Panc1 (cell line): ENCODE results near the gene TMEM242. TPM values are rescaled to one million over a fixed set of nuclear protein-coding genes. Genes with fewer than 3 reads are reported as not detected.

Experiments
- ATAC-seq: fragments of 200-7000 bp; cut with Tn5 transposase; 2 replicates; pipeline ENCODE4 v1.9.1; 2020; ENCODE audit warnings: mild to moderate bottlenecking, moderate library complexity
- BruUV-seq: library from RNA; stranded (reverse); fragments of 400-500 nt; replicated peaks from 2 replicates; lab custom pipeline; 2021; lab: Mats Ljungman, UMichigan
- CTCF ChIA-PET: fragments of 300-600 bp; sonication (Branson Sonifier 250); formaldehyde crosslinking; loops from one replicate; lab custom pipeline; 2022; ENCODE audit warnings: antibody characterized with exemption; lab: Charles Lee
- POLR2A ChIA-PET: fragments of 300-600 bp; sonication (Branson Sonifier 250); formaldehyde crosslinking; loops from one replicate; lab custom pipeline; 2022; ENCODE audit warnings: antibody characterized with exemption; lab: Charles Lee
- DNase-seq: peaks from one replicate; pipeline ENCODE4 v3.0.0-alpha.2; 2010; ENCODE audit warnings: low read depth, low spot score
- H3K27ac ChIP-seq: 2 replicates; pipeline ENCODE4 v1.5.1; 2011; ENCODE audit warnings: mild to moderate bottlenecking, low read length, inconsistent platforms
- H3K27me3 ChIP-seq: fragments of 200-500 bp; sonication (Bioruptor generic); 2 replicates; pipeline ENCODE4 v1.6.0; 2014; ENCODE audit warnings: low read length, inconsistent platforms; ENCODE audit not compliant: control insufficient read depth, insufficient read depth
- H3K36me3 ChIP-seq: fragments of 200-500 bp; sonication (Bioruptor generic); 2 replicates; pipeline ENCODE4 v1.5.1; 2014; ENCODE audit warnings: inconsistent platforms, mild to moderate bottlenecking, low read length, moderate library complexity; ENCODE audit not compliant: control insufficient read depth, insufficient read depth
- H3K4me1 ChIP-seq: 2 replicates; pipeline ENCODE4 v1.5.1; 2011; ENCODE audit warnings: inconsistent platforms, mild to moderate bottlenecking, low read length, moderate library complexity; ENCODE audit not compliant: control insufficient read depth, insufficient read depth
- H3K4me3 ChIP-seq, 2 experiments: 2 replicates each; pipeline ENCODE4 v1.5.1; 2011 to 2012; ENCODE audit warnings: low read depth in 2 of 2, low read length in 2 of 2, mild to moderate bottlenecking in 2 of 2, inconsistent platforms in 1 of 2, moderate library complexity in 1 of 2
- H3K9me3 ChIP-seq: fragments of 200-500 bp; sonication (Bioruptor generic); 2 replicates; pipeline ENCODE4 v1.5.1; 2014; ENCODE audit warnings: low read depth, mild to moderate bottlenecking, inconsistent platforms, low read length, moderate library complexity; ENCODE audit not compliant: control insufficient read depth, insufficient read depth
- CTCF ChIP-seq: fragments of 450-650 bp; IDR thresholded peaks from 2 replicates; pipeline ENCODE4 v1.5.1; 2017; ENCODE audit warnings: mild to moderate bottlenecking
- POLR2AphosphoS5 ChIP-seq: IDR thresholded peaks from 2 replicates; pipeline ENCODE4 v1.6.1; 2012; ENCODE audit warnings: mild to moderate bottlenecking, low read depth, low read length, moderate library complexity
- REST ChIP-seq, 2 experiments: IDR thresholded peaks; 2 replicates each; pipeline ENCODE4 v1.6.1; 2011 to 2012; ENCODE audit warnings: low read depth in 2 of 2, control low read depth in 1 of 2, low read length in 1 of 2, mild to moderate bottlenecking in 1 of 2, moderate library complexity in 1 of 2; ENCODE audit not compliant: insufficient read depth in 1 of 2
- SIN3A ChIP-seq: IDR thresholded peaks from 2 replicates; pipeline ENCODE4 v1.6.1; 2012; ENCODE audit warnings: low read depth, mild to moderate bottlenecking, low read length, moderate library complexity, borderline replicate concordance; ENCODE audit not compliant: insufficient read depth
- TCF7L2 ChIP-seq: IDR thresholded peaks from 2 replicates; pipeline ENCODE4 v1.6.1; 2011; ENCODE audit warnings: mild to moderate bottlenecking, low read depth, low read length, inconsistent platforms
- in situ Hi-C: cut with HindIII; loops from 2 replicates; pipeline ENCODE4 v1.10.0; 2016; ENCODE audit warnings: low sequenced_read_pairs, low pct_unique_long_range_greater_than_20kb
- intact Hi-C: fragments of 100-400 bp; cut with micrococcal nuclease; formaldehyde crosslinking; loops from one replicate; pipeline ENCODE4 v1.10.0; 2022; ENCODE audit not compliant: unreplicated experiment
- total RNA-seq: library from RNA; stranded (reverse); gene quantifications from one replicate; pipeline ENCODE4 v1.2.1, GENCODE V29; 2021; ENCODE audit not compliant: unreplicated experiment

The TMEM242 gene
- total RNA-seq, 1 experiment from 2014 or later, result 6.8 TPM

- ATAC-seq (no peak), DNase-seq (no peak)
- H3K27me3 ChIP-seq, result no peaks in the 10 kb centered on the region
- in situ Hi-C loops, result no loop called here
- H3K27ac ChIP-seq, result no peak overlapping the region
- BruUV-seq, result no TSS peak
- ChIA-PET CTCF (interaction anchor here (0.6 kb wide), 1 partner anchor 31 kb away, joined by 3 read pairs; no protein-coding TSS in a partner anchor), POLR2A (no interaction called here)
- no peak for TF ChIP-seq SIN3A
- no peak for TF ChIP-seq POLR2AphosphoS5
- TF ChIP-seq REST (IDR thresholded peaks at IDR 0.05; ENCODE audit: insufficient read depth in 1 of 2, low read depth in 2 of 2, low read length in 1 of 2), result no peak
- TF ChIP-seq TCF7L2, result no peak
- TF ChIP-seq CTCF, result no peak
- no peaks in the 10 kb centered on the region for H3K9me3 ChIP-seq
- peaks cover 5% of the 10 kb centered on the region for H3K4me1 ChIP-seq
- intact Hi-C loops, result no loop called here
- no peaks in the 10 kb centered on the region; the same call in 1 of the 2 replicates for H3K36me3 ChIP-seq
- no peak overlapping the region for H3K4me3 ChIP-seq
These were observed 47.2 kb downstream of the TMEM242 start for GRCh38 chr6:157276134-157276532.

GRCh38 chr6:157274471-157275226 lies 48.7 kb downstream of the TMEM242 start:
- H3K36me3 ChIP-seq, result no peaks in the 10 kb centered on the region; the same call in 1 of the 2 replicates
- ChIA-PET CTCF (interaction anchor here (0.5 to 0.6 kb wide), 6 partner anchors 10 to 1772 kb away, joined by 3 to 7 read pairs (median 4); no protein-coding TSS in a partner anchor), POLR2A (interaction anchor here (0.6 kb wide), 1 partner anchor 9 kb away, joined by 9 read pairs; no protein-coding TSS in a partner anchor)
- peak overlapping the region; percentile 46 for H3K27ac ChIP-seq
- intact Hi-C loops (loop anchor here (5.0 kb wide), 1 partner anchor 47 kb away; no protein-coding TSS in a partner anchor), in situ Hi-C loops (no loop called here)
- DNase-seq, result no peak
- peak overlapping the region; percentile 61 to 64 for H3K4me3 ChIP-seq
- peaks cover 5% of the 10 kb centered on the region for H3K4me1 ChIP-seq
- no TSS peak for BruUV-seq
- H3K9me3 ChIP-seq, result no peaks in the 10 kb centered on the region
- TF ChIP-seq TCF7L2, result no peak
- no peak; the same call in 1 of the 2 replicates for TF ChIP-seq POLR2AphosphoS5
- TF ChIP-seq CTCF, result peak; percentile 99
- peak; percentile 58; the same call in 1 of the 2 replicates for TF ChIP-seq SIN3A
- 0 out of 4 replicates have a peak, but pooled peaks of 1 of the 2 experiments have one; percentile 22 for TF ChIP-seq REST (IDR thresholded peaks at IDR 0.05; ENCODE audit: insufficient read depth in 1 of 2, low read depth in 2 of 2, low read length in 1 of 2)
- H3K27me3 ChIP-seq, result no peaks in the 10 kb centered on the region
- ATAC-seq, result peak; percentile 98
